Activated CD8-positive, alpha-beta memory T cell treated with anti-CD3 and anti-CD28 coated beads, Interleukin-2, amount 50 U/mL, for 24 hours (primary cell): Measurements from ENCODE around the gene INTS7.
"Not testable (repeated sequence)": the region's sequence is repeated elsewhere in the genome, so short reads cannot be mapped to it uniquely, and the experiment has no call there.

Source experiments
- DNase-seq: peaks from one replicate; pipeline ENCODE4 v3.0.0-alpha.2; 2020; ENCODE audit errors: extremely low read depth

The INTS7 gene

DNA sequence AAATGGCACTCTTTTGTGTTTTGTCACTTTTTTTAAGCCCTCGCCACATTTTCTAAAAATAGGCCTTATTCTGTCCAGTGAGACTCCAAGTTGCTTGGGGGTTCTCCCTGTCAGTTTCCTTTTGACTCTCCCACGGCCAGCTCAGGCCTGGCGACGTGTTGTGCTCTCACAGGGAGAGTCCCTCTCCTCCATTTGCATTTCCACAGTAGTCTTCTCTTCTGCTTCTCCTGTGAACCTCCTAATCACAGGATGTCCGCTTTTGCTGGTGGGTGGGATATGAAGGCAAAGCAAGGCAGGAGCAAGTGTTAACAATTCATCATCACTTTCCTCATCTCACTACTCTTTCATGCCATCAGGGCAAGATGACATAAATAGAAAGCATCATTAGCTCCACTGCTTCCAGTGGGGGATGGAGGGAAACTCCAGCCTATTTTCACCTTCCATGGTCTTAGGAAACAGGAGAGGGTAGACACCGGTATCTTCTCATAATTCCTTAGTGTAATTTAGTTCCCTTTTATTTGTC is 99.8 kb downstream of the INTS7 start:
- DNase-seq: peak; percentile 38

DNA sequence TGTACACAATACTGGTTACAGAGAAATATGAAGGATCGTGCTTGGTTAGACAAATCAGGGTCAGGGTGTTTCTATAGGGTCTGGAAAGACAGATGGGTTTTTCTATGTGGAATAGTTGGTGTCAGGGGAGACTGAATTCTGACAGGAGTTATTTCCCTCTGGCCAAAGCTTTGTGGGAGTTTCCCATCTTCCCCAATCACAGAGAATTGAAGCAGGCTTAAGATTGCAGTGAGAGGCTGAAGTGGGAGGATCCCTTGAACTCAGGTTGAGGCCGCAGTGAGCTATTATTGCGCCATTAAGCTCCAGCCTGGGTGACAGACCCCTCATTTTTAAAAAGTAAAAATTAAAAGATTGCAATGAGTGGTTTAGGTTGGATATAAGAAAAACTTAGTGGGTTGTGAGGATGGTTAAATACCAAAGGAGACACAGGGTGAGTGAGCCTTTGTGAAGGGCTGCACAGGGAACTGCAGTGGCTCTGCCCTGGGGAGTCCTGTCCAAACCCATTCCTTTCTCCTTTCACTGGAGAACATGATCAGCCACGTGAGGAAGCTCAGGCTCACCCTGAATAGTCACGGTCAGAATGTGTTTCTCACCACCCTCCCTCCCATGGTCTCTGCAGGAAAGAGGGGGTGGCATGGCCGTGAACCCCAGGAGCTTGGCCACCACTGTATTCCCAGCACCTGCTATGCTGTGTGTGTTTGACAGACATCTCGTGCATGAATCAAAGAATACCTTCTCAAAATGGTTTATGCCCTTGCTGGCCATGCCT is 101.2 kb downstream of the INTS7 start:
- DNase-seq: no peak

DNA sequence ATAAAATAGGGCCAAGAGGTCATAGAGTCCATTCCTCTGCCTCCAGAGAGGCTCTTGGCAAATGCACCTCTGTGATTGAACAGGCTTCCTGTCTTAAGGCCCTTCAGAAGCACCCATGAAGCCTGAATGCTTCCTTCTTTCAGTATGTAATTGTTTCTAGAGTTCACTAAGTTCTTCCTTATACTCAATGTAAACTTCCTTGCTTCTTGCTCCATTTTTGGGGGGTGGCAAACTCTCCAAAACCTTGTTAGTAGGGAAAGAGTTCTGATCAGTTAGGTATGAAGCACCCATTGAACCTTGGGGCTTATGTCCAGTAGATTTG is 102.5 kb downstream of the INTS7 start:
- no peak for DNase-seq

DNA sequence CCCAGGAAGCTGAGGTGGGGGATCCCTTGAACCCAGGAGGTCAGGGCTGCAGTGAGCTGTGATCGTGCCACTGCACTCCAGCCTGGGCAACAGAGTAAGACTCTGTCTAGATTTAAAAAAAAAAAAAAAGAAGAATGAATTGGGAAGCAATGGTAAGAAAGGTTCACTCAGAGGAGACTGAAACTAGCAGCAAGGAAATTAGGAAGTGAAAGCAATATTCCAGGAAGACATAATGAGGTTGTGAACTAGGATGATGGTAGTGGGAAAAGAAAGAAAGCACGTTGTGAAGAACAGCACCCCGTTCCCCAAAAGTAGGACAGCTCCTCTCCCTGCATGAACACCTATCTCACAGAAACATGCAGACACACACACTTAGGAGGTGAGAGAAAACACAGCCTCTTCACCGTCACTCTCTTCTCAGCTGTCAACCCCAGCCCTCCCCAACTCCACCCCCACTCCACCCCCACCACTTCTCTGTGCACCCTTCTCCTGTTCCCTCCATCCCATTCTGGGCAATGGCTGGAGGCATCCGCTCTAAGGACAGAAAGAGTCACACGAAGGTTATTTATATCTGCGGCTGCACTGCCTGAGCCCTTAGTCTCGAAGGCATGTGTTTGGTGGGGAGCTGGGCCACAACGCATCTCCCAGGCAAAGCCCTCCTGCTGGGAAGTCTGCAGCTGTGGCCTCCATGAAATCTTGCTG is 103.0 kb downstream of the INTS7 start:
- no peak for DNase-seq

DNA sequence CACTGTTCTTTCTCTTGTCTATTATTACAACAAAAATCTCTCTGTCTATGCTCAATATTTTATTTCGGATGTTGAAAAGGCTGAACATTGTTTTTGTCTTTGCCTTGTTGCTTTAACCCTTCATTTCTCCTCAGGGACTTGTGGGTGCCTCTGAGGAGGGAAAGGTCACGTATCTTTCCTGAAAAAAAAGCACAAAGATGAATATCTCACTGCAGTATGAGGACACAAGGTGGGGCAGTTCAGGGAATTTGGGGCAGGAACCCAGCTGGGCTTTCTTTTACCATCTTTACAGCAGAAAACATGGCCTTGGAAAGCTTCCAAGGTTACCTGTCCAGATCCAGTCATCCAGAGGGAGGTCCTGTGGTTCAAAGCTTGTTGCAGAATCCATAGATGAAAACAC is 105.7 kb downstream of the INTS7 start:
- DNase-seq: no peak

DNA sequence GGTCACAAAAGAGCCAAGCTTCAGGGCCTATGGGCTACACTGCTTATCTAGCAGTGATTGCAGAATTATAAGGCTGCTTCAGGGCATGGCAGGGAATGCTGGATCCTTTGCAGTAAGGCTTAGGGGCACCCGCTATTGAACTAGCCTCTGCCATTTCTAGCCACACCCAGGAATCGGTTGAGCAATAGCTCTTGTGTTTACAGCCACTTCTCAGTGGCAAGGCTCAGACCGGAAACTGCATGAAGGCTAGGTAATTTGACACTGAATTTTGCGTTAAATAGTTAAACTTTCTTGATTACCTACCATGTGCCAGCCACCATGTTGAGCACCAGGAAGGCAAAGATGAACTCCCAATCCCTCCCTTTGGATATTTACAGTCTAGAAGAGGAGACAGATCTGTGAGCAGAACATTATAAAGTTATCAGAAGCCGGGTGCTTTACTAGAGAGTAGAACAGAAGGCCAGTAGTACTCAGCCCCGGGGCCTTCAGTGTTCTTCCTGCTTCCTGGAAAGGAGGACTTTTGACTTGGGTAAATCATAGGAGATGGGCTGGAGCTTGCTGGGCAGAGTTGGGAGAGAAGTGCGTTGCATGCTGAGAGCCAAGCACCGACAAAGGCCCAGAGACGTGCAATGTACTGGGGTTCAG is 106.2 kb downstream of the INTS7 start:
- no peak for DNase-seq

DNA sequence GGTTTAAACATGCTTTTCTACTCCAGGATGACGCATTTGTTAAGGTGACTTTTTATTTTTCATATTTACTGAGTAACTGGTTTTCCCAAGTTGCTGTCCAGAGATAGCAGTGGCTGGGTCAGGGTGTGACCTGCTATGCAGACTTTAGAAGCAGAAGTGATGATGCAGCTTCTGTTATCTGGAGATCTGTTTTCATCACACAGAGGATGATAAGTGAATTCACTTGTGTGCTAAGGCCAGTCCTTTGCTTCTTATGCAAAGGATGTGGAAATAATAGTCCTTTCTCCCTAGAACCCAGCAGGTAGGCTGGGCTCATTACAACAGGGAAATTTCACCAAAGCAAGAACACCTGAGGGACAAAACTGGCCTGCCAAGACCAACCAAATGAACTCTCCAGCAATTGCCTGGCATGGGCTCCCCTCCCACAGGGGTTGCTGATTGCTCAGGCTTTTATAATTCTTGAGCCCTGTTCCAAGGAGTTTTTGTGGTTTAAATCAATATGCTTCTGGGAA is 107.0 kb downstream of the INTS7 start:
- DNase-seq: no peak

DNA sequence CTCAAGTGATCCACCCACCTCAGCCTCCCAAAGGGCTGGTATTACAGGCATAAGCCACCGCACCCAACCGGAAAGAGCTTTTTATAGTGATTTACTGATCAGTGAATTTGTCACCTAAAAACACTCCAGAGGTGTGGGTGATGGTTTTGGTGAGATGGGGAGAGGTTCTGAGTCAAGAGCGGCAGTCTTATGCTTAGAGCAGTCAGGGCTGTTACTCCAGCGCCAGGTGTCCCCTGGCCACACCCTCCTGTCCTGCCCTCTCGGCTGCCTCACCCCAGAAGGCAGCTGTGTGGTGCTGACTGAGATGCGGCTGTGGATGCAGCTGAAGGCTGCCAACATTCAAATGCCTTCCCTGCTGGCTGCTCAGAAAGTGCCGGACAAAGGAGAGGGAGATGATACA is 110.3 kb downstream of the INTS7 start:
- no peak for DNase-seq

DNA sequence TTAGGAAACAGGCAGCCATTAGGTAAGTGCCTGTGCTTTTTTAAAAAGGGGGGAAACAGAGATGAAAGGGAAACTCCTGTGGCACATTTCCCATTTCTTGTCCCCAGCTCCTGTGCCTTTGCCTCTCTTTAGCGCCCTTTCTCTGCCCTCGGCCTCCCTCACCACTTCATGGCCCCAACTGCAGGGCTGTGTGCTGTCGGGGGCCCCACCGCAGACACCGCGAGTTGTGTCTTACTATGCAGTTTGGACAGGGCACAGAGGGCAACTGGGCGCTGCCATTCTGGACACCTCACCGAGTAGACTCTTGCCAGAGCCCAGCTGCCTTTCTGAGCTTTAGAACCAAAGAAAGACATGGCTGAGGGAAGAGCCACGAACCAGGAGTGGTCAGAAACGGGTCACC is 111.1 kb downstream of the INTS7 start:
- DNase-seq: no peak

DNA sequence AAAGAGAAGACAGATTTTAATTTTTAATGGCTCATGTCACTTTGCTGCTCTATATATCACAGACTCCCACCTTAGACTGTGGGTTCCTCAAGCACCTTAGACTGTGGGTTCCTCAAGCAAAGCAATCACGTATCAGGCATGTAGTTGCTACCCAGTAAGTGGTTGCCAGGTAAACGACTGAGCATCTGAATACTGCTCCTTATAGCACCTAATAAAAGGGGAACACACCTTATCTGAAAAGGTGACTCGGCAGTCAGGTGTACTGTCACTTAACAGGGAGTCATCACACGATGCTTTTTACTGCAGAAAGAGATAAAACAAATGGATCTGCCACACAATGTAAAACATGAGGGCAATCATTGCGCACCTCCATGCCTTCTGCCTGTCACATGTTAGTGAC is 112.3 kb downstream of the INTS7 start:
- DNase-seq: no peak

DNA sequence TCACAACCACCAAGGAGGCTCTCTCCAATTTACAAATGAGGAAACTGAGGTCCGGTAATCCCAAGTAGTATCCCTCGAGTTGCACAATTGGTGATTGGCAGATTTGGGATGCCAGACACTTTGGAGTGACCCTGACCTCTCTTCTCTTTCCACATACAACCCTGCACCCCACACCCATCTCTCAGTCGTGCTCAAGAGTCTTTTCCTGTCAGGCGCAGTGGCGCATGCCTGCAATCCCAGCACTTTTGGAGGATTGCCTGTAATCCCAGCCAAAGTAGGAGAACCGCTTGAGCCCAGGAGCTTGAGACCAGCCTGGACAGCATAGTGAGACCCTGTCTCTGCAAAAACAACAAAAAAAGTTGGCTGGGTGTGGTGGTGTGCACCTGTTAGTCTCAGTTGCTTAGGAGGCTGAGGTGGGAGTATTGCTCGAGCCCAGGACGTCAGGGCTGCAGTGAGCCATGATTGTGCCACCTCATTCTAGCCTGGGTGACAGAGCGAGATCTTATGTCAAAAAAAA is 113.7 kb downstream of the INTS7 start:
- no peak for DNase-seq

DNA sequence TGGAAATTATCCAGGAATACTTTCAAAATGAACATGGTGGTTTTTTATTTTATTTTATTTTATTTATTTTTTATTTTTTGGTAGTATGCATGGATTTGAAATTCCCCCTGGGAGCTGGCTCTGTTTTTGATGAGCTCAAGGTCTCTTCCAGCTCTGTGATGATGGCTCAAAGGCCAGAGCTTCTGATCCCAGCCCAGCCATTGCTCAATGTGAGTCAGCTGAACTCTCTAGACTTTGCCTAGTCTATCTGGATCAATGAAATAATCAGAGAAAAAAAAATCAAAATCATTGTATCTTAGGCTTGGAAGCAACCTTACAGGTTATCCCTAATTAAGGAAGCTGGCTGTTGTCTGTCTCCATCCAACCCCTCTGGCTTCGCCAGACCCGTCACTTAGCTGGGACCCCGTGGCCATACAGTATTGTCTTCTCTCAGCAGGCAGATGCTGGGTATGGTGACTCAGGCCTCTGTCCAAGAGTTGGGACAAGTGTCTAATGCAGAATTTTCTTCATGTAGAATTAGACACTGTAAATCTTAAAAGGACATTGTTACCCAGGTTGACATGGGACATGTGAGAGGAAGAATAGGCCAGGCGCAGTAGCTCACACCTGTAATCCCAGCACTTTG is 114.6 kb downstream of the INTS7 start:
- no peak for DNase-seq

DNA sequence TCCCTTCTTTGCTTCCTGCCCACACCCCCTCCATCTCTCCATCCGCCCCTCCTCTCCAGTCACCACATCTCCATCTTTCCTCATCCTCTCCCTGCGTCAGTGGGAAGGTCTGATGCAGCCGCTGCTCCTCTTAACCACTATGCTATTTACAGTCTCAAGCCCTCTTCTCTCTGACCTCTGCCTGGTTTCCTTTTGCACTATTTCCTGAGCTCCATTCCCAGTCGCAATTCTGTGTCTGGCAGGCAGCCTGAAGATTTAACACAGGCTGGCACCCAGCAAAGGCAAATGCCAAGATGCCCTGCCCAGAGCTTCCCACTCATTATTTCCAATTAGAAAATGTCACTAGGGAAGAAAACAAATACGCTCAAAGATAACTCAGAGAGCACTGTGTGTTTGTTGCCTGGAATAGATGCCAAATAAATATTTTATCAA is 115.2 kb downstream of the INTS7 start:
- DNase-seq: no peak

DNA sequence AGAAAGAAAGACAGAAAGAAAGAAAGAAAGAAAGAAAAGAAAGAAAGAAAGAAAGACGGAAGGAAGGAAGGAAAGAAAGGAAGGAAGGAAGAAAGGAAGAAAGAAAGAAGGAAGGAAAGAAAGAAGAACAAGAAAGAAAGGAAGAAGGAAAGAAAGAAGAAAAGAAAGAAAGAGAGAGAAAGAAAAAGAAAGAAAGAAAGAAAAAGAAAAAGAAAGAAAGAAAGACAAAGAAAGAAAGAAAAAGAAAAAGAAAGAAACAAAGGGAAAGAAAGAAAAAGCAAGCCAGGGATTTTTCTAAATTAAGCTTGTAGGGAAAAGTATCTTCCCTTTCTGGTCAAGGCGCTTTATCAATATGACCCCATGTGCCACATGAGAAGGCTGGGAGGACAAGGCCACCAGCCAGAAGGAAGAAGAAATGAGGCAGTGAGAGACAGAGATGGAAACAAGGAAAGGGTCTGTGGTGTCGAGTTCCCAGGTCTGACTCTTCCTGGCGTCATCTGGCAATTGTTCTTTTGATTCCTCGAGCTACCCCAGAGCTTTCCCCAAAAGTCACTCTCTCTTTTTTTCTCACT is 116.4 kb downstream of the INTS7 start:
- DNase-seq: no peak

DNA sequence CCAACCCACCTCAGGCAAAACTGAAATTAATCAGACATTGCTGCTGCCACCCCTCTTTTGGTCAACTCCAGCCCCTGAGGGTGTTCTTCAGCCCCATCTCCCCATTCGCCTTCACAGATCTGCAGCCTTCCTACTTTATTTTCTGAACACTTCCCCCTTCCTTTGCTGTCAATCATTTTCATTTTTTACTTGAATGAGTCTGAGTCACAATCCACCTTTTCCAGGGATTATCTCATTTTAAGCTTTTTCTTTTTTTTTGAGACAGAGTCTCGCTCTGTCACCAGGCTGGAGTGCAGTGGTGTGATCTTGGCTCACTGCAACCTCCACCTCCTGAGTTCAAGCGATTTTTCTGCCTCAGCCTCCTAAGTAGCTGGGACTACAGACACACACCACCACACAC is 118.9 kb downstream of the INTS7 start:
- not testable (repeated sequence) for DNase-seq

DNA sequence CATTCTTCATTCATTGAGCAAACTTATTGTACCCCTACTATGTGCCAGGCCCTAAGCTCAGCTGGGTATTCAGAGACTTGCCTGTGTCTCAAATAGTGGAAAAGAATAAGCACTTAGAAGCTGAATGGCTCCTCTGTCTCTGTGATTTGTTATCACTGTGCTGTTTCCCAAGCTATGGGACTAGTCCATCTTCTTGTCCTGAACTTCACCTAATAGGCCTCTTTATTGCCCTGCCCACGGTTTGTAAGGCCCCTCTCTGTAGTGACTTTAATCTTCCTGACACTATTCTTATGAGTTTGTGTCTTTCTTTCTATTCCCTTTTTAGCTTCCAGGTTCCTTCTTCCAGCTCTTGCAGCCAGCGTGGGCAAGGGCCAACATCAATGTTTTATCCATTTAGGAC is 119.4 kb downstream of the INTS7 start:
- DNase-seq: no peak

DNA sequence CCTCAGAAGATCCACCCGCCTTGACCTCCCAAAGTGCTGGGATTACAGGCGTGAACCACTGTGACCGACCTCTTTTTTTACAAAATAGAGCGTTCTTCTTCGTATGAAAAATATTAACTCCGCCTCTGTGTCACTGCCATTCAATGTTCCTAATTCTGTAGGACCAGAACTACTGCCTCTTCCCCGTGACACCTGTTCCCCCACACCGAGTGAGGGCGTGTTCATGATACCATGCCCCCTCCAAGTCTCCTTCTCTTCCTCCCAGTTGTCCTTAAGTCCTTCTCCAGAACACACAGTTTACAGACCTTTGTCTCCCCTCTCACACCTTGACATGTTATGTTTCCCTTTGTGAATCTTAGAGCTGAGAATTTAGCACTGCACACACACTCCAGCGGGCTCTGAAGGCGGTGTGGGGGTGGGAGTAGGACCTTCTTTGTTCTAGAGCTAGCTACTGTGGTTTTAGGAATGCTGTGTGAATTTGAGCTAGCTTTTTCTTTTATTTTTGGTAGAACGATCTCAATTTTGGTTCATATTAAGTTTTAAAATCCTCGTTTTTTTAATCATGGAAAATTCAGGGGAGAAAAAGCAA is 122.4 kb downstream of the INTS7 start:
- no peak for DNase-seq

DNA sequence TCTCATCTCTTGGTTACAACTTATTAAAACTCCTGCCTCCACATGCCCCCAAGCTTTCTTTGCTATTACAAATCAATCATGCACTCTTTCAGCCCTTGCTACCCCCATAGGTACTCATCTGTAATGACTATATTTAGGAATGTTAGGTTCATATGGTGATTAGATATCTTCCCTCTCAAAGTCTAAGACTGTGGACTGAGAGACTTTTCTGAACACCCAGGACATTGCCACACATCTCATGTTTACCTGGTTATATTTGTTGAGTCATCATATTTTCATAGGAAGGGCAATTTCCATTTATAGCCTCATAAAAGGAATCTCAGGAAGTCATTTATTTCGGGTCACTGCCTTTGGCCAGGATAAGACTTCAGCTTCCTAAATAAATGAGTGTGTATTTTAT is 123.3 kb downstream of the INTS7 start:
- DNase-seq: no peak

DNA sequence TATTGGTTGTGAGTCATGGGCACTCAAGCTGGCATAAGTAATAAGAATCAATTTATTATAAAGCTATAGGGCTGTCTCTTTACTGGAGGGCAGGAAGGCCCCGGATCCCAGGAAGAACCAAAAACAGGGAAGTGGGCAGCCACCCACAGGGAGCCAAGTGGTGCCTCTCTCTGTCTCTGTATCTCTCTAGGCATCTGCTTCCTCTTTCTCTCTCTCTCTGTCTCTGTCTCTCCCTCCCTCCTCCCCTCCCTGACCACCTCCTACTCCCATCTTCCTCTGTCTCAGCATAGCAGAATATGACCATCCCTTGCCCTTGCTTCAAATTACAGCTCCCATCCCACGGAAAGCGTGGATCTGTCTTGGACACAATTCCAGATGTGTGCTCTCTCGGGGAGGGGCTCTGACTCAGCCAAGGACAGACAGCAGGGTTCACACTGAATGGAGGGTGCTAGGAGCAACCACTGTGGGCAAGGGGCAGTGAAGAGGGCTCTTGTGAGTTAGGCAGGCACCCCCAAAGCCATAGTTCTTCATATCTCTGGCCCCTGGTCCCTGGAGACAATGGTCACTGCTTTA is 124.4 kb downstream of the INTS7 start:
- no peak for DNase-seq

DNA sequence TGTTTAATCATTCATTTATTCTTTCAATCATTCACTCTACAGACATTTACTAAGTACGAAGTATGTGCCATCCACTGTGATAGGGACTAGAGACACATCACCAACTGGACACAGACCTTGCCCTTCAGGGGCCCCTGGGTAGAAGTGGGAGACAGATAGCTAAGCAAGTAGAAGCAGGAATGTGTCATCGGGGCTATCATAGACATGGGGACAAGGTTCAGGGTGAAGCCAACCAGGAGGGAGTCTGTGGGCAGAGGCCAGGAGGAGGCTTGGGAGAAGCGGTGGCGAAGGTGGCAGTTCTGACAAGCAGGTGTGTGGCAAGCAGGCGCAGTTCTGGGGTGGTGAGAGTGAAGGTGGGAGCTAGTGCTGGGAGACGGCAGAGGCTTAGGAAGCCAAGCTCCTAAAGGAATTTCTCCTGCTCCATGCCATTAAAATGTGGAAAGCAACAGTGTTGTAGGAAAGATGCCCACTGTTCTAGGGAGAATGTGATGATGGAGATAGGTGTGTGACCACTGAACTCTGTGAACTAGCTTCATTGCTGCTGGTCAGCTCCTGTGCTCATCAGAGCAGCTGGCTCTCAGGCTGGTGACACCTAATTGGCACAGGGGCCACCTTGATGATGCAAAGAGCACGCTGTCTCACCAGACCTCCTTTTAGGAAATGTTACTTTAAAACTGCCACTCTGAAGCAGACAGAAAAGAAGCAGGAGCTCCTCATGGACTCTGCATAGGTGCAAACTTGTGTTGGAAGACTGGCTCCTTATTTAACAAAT is 125.1 kb downstream of the INTS7 start:
- no peak for DNase-seq
